WTC11 (cell line): ENCODE data around the gene RNF39. TPM values are rescaled to one million over a fixed set of nuclear protein-coding genes. Genes with fewer than 3 reads are reported as not detected.

Experiments used
- ATAC-seq: fragments of 200-7000 bp; cut with Tn5 transposase; 2 replicates; pipeline ENCODE4 v1.10.0; 2021; ENCODE audit warnings: mild to moderate bottlenecking, moderate library complexity
- CTCF ChIA-PET: fragments of 300-600 bp; sonication (Branson Sonifier 250); formaldehyde crosslinking; loops from one replicate; lab custom pipeline; 2021; ENCODE audit warnings: antibody characterized with exemption; lab: Charles Lee
- POLR2A ChIA-PET: fragments of 350-600 bp; sonication (Branson Sonifier 250); formaldehyde crosslinking; loops from one replicate; lab custom pipeline; 2021; ENCODE audit warnings: antibody characterized with exemption; lab: Charles Lee
- DNase-seq: peaks from one replicate; pipeline ENCODE4 v3.0.0; 2021; ENCODE audit warnings: low spot score
- H3K27ac Mint-ChIP-seq: 2 replicates; pipeline ENCODE4 v1.8.0; 2021; ENCODE audit warnings: mixed read lengths
- H3K27me3 Mint-ChIP-seq: 2 replicates; pipeline ENCODE4 v1.8.0; 2021; ENCODE audit warnings: low read depth, mild to moderate bottlenecking, moderate library complexity, mixed read lengths
- H3K36me3 Mint-ChIP-seq: 2 replicates; pipeline ENCODE4 v1.8.0; 2021; ENCODE audit warnings: mixed read lengths
- H3K4me1 Mint-ChIP-seq: 2 replicates; pipeline ENCODE4 v1.8.0; 2022; ENCODE audit warnings: mixed read lengths
- H3K4me3 Mint-ChIP-seq: 2 replicates; pipeline ENCODE4 v1.8.0; 2021; ENCODE audit warnings: mild to moderate bottlenecking, moderate library complexity, mixed read lengths
- H3K9me3 Mint-ChIP-seq: 2 replicates; pipeline ENCODE4 v1.8.0; 2021; ENCODE audit warnings: mixed read lengths
- E2F4 ChIP-seq: sonication (generic); formaldehyde crosslinking; IDR thresholded peaks from 2 replicates; pipeline ENCODE4 v1.8.1; 2022; ENCODE audit warnings: low read depth, mild to moderate bottlenecking, moderate library complexity, missing genetic modification reagents, borderline replicate concordance
- E2F5 ChIP-seq: sonication (generic); formaldehyde crosslinking; IDR thresholded peaks from 2 replicates; pipeline ENCODE4 v1.8.1; 2022; ENCODE audit warnings: mild to moderate bottlenecking, moderate library complexity, missing genetic modification reagents
- ELF4 ChIP-seq: sonication (generic); formaldehyde crosslinking; IDR thresholded peaks from 2 replicates; pipeline ENCODE4 v1.8.1; 2022; ENCODE audit warnings: low read depth, mild to moderate bottlenecking, moderate library complexity, missing genetic modification reagents
- GTF2I ChIP-seq: fragments of 250-450 bp; sonication (Bioruptor Pico); conservative IDR thresholded peaks from 2 replicates; pipeline ENCODE4 v1.4.0; 2021; ENCODE audit warnings: mild to moderate bottlenecking
- JAZF1 ChIP-seq: fragments of 250-450 bp; sonication (Bioruptor Pico); IDR thresholded peaks from 2 replicates; pipeline ENCODE4 v1.9.0; 2021; ENCODE audit warnings: moderate library complexity, mild to moderate bottlenecking, inconsistent platforms
- JUN ChIP-seq: sonication (generic); formaldehyde crosslinking; IDR thresholded peaks from 2 replicates; pipeline ENCODE4 v1.8.0; 2023; ENCODE audit warnings: mild to moderate bottlenecking, missing genetic modification reagents
- NFATC4 ChIP-seq: fragments of 250-450 bp; sonication (Bioruptor Pico); IDR thresholded peaks from 2 replicates; pipeline ENCODE4 v1.9.0; 2021; ENCODE audit warnings: mild to moderate bottlenecking
- NFYB ChIP-seq: sonication (generic); formaldehyde crosslinking; conservative IDR thresholded peaks from 2 replicates; pipeline ENCODE4 v1.8.0; 2022; ENCODE audit warnings: low read depth, missing genetic modification reagents
- NR3C1 ChIP-seq: sonication (generic); formaldehyde crosslinking; conservative IDR thresholded peaks from 2 replicates; pipeline ENCODE4 v1.8.1; 2023; ENCODE audit warnings: low read depth, mild to moderate bottlenecking, missing genetic modification reagents
- PRRX2 ChIP-seq: fragments of 250-450 bp; sonication (Bioruptor Pico); IDR thresholded peaks from 2 replicates; pipeline ENCODE4 v1.8.0; 2021; ENCODE audit warnings: mild to moderate bottlenecking
- RELA ChIP-seq: sonication (generic); formaldehyde crosslinking; IDR thresholded peaks from 2 replicates; pipeline ENCODE4 v1.8.1; 2022; ENCODE audit warnings: missing genetic modification reagents, mild to moderate bottlenecking, borderline replicate concordance
- SMAD3 ChIP-seq: sonication (generic); formaldehyde crosslinking; IDR thresholded peaks from 2 replicates; pipeline ENCODE4 v1.8.0; 2022; ENCODE audit warnings: missing genetic modification reagents, mild to moderate bottlenecking, borderline replicate concordance
- SMAD4 ChIP-seq: sonication (generic); formaldehyde crosslinking; IDR thresholded peaks from 2 replicates; pipeline ENCODE4 v1.8.0; 2022; ENCODE audit warnings: mild to moderate bottlenecking, missing genetic modification reagents
- TEAD1 ChIP-seq: sonication (generic); formaldehyde crosslinking; IDR thresholded peaks from 2 replicates; pipeline ENCODE4 v1.8.0; 2022; ENCODE audit warnings: mild to moderate bottlenecking, missing genetic modification reagents
- ZBTB43 ChIP-seq: sonication (generic); formaldehyde crosslinking; IDR thresholded peaks from 2 replicates; pipeline ENCODE4 v1.8.1; 2023; ENCODE audit warnings: mild to moderate bottlenecking, missing genetic modification reagents
- ZNF121 ChIP-seq: sonication (generic); formaldehyde crosslinking; IDR thresholded peaks from 2 replicates; pipeline ENCODE4 v1.8.0; 2023; ENCODE audit warnings: missing genetic modification reagents
- ZNF263 ChIP-seq: sonication (generic); formaldehyde crosslinking; IDR thresholded peaks from 2 replicates; pipeline ENCODE4 v1.8.1; 2022; ENCODE audit warnings: low read depth, mild to moderate bottlenecking, moderate library complexity, missing genetic modification reagents
- ZNF416 ChIP-seq: fragments of 250-450 bp; sonication (Bioruptor Pico); IDR thresholded peaks from 2 replicates; pipeline ENCODE4 v1.9.0; 2021; ENCODE audit warnings: mild to moderate bottlenecking, inconsistent platforms
- ZNF423 ChIP-seq: fragments of 250-450 bp; sonication (Bioruptor Pico); IDR thresholded peaks from 2 replicates; pipeline ENCODE4 v2.1.2; 2022; ENCODE audit warnings: mild to moderate bottlenecking, moderate library complexity
- total RNA-seq: library from RNA; stranded (reverse); gene quantifications from 3 replicates; pipeline ENCODE4 v1.2.3, GENCODE V29; 2021
- TF ChIP-seq, protein P1 (sequence below): sonication (generic); formaldehyde crosslinking; IDR thresholded peaks from 2 replicates; pipeline ENCODE4 v1.8.0; 2023; ENCODE audit warnings: missing genetic modification reagents
- TF ChIP-seq, protein P2 (sequence below): sonication (generic); formaldehyde crosslinking; IDR thresholded peaks from 2 replicates; pipeline ENCODE4 v1.8.1; 2023; ENCODE audit warnings: mild to moderate bottlenecking, missing genetic modification reagents
- TF ChIP-seq, protein P3 (sequence below): fragments of 250-450 bp; sonication (Bioruptor Pico); IDR thresholded peaks from 2 replicates; pipeline ENCODE4 v1.8.0; 2021; ENCODE audit warnings: mild to moderate bottlenecking
- TF ChIP-seq, protein P4 (sequence below): fragments of 200-600 bp; IDR thresholded peaks from 2 replicates; pipeline ENCODE4 v1.8.0; 2022; ENCODE audit warnings: antibody characterized with exemption

RNF39 gene
- total RNA-seq, 1 experiment from 2014 or later = 5.1 TPM

- no peak for DNase-seq
- Mint-ChIP-seq H3K27me3 (no peaks in the 10 kb centered on the region), H3K9me3 (no peaks in the 10 kb centered on the region), H3K27ac (no peak overlapping the region), H3K4me3 (no peak overlapping the region), H3K4me1 (no peaks in the 10 kb centered on the region), H3K36me3 (no peaks in the 10 kb centered on the region)
- TF ChIP-seq E2F5 (CRISPR knock-in tag) (no peak), SMAD3 (CRISPR knock-in tag) (no peak), NFYB (no peak), GTF2I (CRISPR knock-in tag) (no peak), ZNF416 (no peak), ELF4 (CRISPR knock-in tag) (no peak), NFATC4 (CRISPR knock-in tag) (no peak), NR3C1 (no peak)
- TF ChIP-seq, protein P1, sequence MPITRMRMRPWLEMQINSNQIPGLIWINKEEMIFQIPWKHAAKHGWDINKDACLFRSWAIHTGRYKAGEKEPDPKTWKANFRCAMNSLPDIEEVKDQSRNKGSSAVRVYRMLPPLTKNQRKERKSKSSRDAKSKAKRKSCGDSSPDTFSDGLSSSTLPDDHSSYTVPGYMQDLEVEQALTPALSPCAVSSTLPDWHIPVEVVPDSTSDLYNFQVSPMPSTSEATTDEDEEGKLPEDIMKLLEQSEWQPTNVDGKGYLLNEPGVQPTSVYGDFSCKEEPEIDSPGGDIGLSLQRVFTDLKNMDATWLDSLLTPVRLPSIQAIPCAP (CRISPR knock-in tag) = no peak
- TF ChIP-seq, protein P2, sequence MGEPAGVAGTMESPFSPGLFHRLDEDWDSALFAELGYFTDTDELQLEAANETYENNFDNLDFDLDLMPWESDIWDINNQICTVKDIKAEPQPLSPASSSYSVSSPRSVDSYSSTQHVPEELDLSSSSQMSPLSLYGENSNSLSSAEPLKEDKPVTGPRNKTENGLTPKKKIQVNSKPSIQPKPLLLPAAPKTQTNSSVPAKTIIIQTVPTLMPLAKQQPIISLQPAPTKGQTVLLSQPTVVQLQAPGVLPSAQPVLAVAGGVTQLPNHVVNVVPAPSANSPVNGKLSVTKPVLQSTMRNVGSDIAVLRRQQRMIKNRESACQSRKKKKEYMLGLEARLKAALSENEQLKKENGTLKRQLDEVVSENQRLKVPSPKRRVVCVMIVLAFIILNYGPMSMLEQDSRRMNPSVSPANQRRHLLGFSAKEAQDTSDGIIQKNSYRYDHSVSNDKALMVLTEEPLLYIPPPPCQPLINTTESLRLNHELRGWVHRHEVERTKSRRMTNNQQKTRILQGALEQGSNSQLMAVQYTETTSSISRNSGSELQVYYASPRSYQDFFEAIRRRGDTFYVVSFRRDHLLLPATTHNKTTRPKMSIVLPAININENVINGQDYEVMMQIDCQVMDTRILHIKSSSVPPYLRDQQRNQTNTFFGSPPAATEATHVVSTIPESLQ (CRISPR knock-in tag) = no peak
- POLR2A ChIA-PET = no interaction called here
- ATAC-seq = no peak
- CTCF ChIA-PET = interaction anchor here (1.0 to 1.5 kb wide), 3 partner anchors 60 to 389 kb away, joined by 3 read pairs; no protein-coding TSS in a partner anchor
These were observed 33.1 kb downstream of the RNF39 start for GRCh38 chr6:30042476-30042875.

DNA sequence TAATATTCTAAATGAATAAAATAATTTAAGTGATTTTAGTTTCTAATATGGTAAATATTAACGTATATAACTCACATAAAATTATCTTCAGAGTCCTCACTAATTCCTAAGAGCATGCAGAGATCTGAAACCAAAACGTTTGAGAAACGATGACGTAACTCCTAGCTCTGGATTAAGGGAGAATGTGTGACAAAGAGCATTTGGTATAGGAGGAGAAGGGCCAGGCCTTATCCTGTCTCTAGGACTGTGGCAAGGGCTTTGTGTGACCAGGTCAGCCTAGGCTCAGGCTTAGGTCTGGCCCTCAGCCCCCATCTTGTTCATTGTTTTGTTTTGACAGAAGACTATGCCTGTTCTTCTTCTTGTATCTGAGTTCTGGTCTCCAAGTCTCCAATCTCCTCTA, 33.7 kb downstream of the RNF39 start:
- Mint-ChIP-seq H3K4me3 (no peak overlapping the region), H3K9me3 (no peaks in the 10 kb centered on the region), H3K4me1 (no peaks in the 10 kb centered on the region), H3K27ac (no peak overlapping the region), H3K36me3 (no peaks in the 10 kb centered on the region), H3K27me3 (no peaks in the 10 kb centered on the region)
- ATAC-seq = no peak
- no peak for TF ChIP-seq JUN
- TF ChIP-seq RELA (CRISPR knock-in tag) = no peak
- TF ChIP-seq PRRX2 (CRISPR knock-in tag) = no peak
- POLR2A ChIA-PET = interaction anchor here (1.1 kb wide), 1 partner anchor 19 kb away, joined by 3 read pairs; the partner anchor contains the start of gene POLR1H
- DNase-seq = no peak
- CTCF ChIA-PET = no interaction called here

DNA sequence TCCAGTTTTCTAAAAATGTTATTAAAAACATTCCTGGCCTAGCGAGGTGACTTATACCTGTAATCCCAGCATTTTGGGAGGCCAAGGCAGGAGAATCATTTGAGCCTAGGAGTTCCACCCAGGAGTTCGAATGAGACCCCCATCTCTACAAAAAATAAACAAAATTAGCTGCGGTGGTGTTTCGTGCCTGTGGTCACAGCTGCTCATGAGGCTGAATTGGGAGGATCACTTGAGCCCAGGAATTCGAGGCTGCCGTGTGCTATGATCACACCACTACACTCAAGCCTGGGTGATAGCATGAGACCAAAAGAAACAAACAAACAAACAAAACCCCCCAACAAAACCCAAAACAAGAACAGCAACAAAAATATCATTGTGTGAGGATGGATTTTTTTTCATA, 34.3 kb downstream of the RNF39 start:
- Mint-ChIP-seq H3K27me3 (no peaks in the 10 kb centered on the region), H3K4me1 (no peaks in the 10 kb centered on the region), H3K9me3 (no peaks in the 10 kb centered on the region), H3K4me3 (no peak overlapping the region), H3K27ac (no peak overlapping the region), H3K36me3 (no peaks in the 10 kb centered on the region)
- POLR2A ChIA-PET = interaction anchor here (1.1 kb wide), 1 partner anchor 19 kb away, joined by 3 read pairs; the partner anchor contains the start of gene POLR1H
- CTCF ChIA-PET = no interaction called here
- DNase-seq (no peak), ATAC-seq (no peak)
- no peak for TF ChIP-seq ZNF423 (CRISPR knock-in tag)
- no peak for TF ChIP-seq E2F4 (CRISPR knock-in tag)
- no peak for TF ChIP-seq TEAD1
- no peak for TF ChIP-seq ZNF121
- TF ChIP-seq SMAD4 (CRISPR knock-in tag) = no peak
- no peak for TF ChIP-seq NR3C1
- TF ChIP-seq, protein P3, sequence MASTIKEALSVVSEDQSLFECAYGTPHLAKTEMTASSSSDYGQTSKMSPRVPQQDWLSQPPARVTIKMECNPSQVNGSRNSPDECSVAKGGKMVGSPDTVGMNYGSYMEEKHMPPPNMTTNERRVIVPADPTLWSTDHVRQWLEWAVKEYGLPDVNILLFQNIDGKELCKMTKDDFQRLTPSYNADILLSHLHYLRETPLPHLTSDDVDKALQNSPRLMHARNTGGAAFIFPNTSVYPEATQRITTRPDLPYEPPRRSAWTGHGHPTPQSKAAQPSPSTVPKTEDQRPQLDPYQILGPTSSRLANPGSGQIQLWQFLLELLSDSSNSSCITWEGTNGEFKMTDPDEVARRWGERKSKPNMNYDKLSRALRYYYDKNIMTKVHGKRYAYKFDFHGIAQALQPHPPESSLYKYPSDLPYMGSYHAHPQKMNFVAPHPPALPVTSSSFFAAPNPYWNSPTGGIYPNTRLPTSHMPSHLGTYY (CRISPR knock-in tag) = no peak
- TF ChIP-seq, protein P4, sequence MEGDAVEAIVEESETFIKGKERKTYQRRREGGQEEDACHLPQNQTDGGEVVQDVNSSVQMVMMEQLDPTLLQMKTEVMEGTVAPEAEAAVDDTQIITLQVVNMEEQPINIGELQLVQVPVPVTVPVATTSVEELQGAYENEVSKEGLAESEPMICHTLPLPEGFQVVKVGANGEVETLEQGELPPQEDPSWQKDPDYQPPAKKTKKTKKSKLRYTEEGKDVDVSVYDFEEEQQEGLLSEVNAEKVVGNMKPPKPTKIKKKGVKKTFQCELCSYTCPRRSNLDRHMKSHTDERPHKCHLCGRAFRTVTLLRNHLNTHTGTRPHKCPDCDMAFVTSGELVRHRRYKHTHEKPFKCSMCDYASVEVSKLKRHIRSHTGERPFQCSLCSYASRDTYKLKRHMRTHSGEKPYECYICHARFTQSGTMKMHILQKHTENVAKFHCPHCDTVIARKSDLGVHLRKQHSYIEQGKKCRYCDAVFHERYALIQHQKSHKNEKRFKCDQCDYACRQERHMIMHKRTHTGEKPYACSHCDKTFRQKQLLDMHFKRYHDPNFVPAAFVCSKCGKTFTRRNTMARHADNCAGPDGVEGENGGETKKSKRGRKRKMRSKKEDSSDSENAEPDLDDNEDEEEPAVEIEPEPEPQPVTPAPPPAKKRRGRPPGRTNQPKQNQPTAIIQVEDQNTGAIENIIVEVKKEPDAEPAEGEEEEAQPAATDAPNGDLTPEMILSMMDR = no peak
- TF ChIP-seq ZBTB43 (CRISPR knock-in tag) = no peak
- TF ChIP-seq JAZF1 (CRISPR knock-in tag) = no peak
- no peak for TF ChIP-seq ZNF263 (CRISPR knock-in tag)
